Measurements from ENCODE around the gene USP2.

USP2 gene

DNA sequence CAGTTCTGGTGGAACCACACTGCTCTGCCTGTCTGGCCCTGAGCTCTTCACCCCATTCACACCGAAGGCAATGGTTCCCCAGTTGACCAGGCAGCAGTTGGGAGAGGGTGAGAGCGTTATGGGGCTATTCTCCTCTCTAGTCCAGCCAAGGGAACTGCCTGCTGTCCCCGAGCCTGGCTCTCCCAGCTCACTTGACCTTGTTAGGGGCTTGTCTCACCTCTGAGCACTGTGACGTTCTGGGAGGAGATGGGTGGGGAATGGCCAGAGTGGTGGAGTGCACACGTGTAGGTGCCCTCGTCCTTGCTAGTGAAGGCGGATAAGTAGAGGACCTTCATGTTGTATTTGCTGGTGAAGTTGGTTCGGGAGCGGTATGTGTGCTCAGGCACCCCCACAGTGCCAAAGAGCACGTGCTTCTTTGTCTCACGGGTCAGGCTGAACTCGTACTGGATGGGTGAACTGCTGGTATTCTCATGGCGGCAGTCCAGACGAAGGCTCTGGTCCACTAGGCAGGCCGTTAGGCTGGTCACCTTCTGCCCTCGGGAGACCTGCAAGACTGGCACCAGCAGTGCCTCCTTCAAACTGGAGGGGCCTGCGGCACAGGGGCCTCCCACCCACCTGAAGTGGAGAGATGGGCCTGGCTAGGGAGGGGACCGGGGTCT lies 38.5 kb upstream of the USP2 start:
- no peak overlapping the region for H3K27ac ChIP-seq (ENCODE audit: low read length)
- H3K9ac ChIP-seq (ENCODE audit: low read length) = no peak overlapping the region

DNA sequence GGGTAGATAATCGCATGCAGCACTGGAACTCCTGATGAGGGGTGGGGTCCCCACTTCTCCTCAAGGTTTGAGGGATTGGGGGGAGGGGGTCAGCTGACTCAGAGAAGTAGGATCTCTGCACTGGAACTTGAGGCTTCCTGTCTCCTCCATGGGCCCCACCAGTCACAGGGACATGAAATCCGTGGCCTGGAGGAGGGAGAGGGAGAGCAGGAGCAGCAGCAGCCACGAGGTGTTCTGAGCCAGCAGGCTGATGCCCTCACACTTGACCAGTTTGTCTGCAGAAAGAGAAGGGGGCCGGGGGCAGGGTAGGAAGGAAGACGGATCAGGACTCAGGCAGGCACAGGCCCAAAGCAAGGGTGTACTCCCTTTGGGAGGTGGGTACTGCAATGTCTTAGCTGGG lies 37.8 kb upstream of the USP2 start:
- Histone ChIP-seq H3K9me3 (ENCODE audit: control insufficient read depth, low read depth, low read length) (no peaks in the 10 kb centered on the region), H3K4me3 (ENCODE audit: low read length) (no peak overlapping the region), H3K27ac (ENCODE audit: low read length) (no peak overlapping the region), H3K36me3 (ENCODE audit: control insufficient read depth, low read depth, low read length) (peaks cover 37% of the 10 kb centered on the region), H3K27me3 (ENCODE audit: control insufficient read depth, insufficient read depth, low read length) (no peaks in the 10 kb centered on the region), H3K4me1 (ENCODE audit: control insufficient read depth, low read depth, low read length) (peaks cover 41% of the 10 kb centered on the region), H3K9ac (ENCODE audit: low read length) (no peak overlapping the region)

More for the DNA sequence above, 38.5 kb upstream of the USP2 start:
- H3K4me3 ChIP-seq (ENCODE audit: low read length) = peak overlapping the region; percentile 77
- peaks cover 37% of the 10 kb centered on the region for H3K36me3 ChIP-seq (ENCODE audit: control insufficient read depth, low read depth, low read length)
- no peaks in the 10 kb centered on the region for H3K9me3 ChIP-seq (ENCODE audit: control insufficient read depth, low read depth, low read length)
- H3K27me3 ChIP-seq (ENCODE audit: control insufficient read depth, insufficient read depth, low read length) = no peaks in the 10 kb centered on the region
- H3K4me1 ChIP-seq (ENCODE audit: control insufficient read depth, low read depth, low read length) = peaks cover 44% of the 10 kb centered on the region

GRCh38 chr11:119418759-119419158 lies 37.3 kb upstream of the USP2 start:
- Histone ChIP-seq H3K27ac (ENCODE audit: low read length) (no peak overlapping the region), H3K9ac (ENCODE audit: low read length) (no peak overlapping the region), H3K36me3 (ENCODE audit: control insufficient read depth, low read depth, low read length) (peaks cover 37% of the 10 kb centered on the region), H3K4me3 (ENCODE audit: low read length) (no peak overlapping the region), H3K4me1 (ENCODE audit: control insufficient read depth, low read depth, low read length) (peaks cover 39% of the 10 kb centered on the region), H3K9me3 (ENCODE audit: control insufficient read depth, low read depth, low read length) (no peaks in the 10 kb centered on the region), H3K27me3 (ENCODE audit: control insufficient read depth, insufficient read depth, low read length) (no peaks in the 10 kb centered on the region)

DNA sequence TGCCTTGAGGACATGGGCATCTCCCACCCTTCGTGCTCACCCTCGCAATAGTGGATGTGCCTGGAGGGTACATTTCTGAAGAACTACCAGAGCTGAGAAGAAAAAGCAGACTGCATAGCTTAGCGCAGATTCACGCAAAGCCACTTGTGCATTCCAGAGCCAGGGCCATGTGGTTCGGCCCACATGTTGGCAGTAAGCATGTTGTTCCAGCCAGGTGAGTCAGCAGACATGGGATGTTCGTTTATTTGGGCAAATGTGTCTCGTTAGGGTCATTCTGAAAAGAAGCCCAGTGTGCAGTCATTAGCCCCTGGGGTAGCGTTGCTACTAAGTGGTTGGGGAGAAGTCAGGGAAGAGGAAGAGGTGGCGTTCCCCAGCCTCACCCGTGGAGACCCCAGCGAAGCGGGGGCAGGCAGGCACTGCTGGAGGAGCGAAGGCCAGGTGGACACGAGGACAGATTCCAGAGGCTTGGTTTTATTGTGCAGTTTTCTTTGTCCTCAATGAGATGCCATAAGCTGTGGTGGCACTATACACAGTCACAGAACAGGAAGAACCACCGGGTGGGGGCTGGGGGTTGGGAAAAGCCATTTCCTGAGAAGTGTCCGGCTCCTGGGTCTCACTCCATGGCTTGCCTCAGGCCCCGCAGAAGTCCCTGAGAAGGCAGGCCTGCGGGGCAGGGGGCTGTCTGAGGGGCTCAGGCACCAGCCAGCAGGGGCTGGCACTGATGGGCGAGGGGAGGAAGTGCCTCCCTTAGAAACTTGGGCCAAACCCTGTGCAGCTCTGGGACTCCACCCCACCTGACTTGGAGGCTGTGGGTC lies 36.4 kb upstream of the USP2 start:
- Histone ChIP-seq H3K9me3 (ENCODE audit: control insufficient read depth, low read depth, low read length) (no peaks in the 10 kb centered on the region), H3K27ac (ENCODE audit: low read length) (peak overlapping the region; percentile 9), H3K36me3 (ENCODE audit: control insufficient read depth, low read depth, low read length) (peaks cover 37% of the 10 kb centered on the region), H3K4me1 (ENCODE audit: control insufficient read depth, low read depth, low read length) (peaks cover 35% of the 10 kb centered on the region), H3K27me3 (ENCODE audit: control insufficient read depth, insufficient read depth, low read length) (no peaks in the 10 kb centered on the region), H3K9ac (ENCODE audit: low read length) (no peak overlapping the region), H3K4me3 (ENCODE audit: low read length) (no peak overlapping the region)

- peaks cover 37% of the 10 kb centered on the region for H3K36me3 ChIP-seq (ENCODE audit: control insufficient read depth, low read depth, low read length)
Observed at GRCh38 chr11:119416606-119417580, 35.4 kb upstream of the USP2 start.

GRCh38 chr11:119415966-119416365 lies 34.5 kb upstream of the USP2 start:
- peaks cover 35% of the 10 kb centered on the region for H3K36me3 ChIP-seq (ENCODE audit: control insufficient read depth, low read depth, low read length)
- H3K4me3 ChIP-seq (ENCODE audit: low read length) = no peak overlapping the region
- peaks cover 30% of the 10 kb centered on the region for H3K4me1 ChIP-seq (ENCODE audit: control insufficient read depth, low read depth, low read length)
- H3K27me3 ChIP-seq (ENCODE audit: control insufficient read depth, insufficient read depth, low read length) = no peaks in the 10 kb centered on the region
- H3K9me3 ChIP-seq (ENCODE audit: control insufficient read depth, low read depth, low read length) = no peaks in the 10 kb centered on the region
- H3K27ac ChIP-seq (ENCODE audit: low read length) = no peak overlapping the region
- no peak overlapping the region for H3K9ac ChIP-seq (ENCODE audit: low read length)

More at GRCh38 chr11:119416606-119417580, 35.4 kb upstream of the USP2 start:
- no peaks in the 10 kb centered on the region for H3K9me3 ChIP-seq (ENCODE audit: control insufficient read depth, low read depth, low read length)
- peaks cover 35% of the 10 kb centered on the region for H3K4me1 ChIP-seq (ENCODE audit: control insufficient read depth, low read depth, low read length)
- H3K27me3 ChIP-seq (ENCODE audit: control insufficient read depth, insufficient read depth, low read length) = no peaks in the 10 kb centered on the region
- no peak overlapping the region for H3K27ac ChIP-seq (ENCODE audit: low read length)
- H3K9ac ChIP-seq (ENCODE audit: low read length) = no peak overlapping the region
- no peak overlapping the region for H3K4me3 ChIP-seq (ENCODE audit: low read length)

DNA sequence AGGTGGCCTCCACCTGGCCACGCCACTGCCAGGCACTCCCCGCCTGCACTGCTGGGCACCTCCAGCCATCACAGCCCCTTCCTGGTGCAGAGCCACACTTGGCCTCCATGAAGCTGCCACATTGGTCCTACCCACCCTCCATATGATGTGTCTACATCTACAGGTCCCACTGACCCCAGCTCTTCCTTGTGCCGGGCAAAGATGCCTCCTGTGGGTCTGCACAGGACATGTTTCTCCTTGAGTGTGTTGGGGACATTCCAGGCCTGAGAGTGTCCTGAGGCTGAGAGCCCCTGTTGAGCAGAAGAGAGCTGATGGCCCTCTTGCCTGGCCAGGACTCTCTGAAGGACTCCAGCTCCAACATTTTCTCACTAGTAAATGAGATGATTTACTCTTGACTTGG lies 34.0 kb upstream of the USP2 start:
- H3K4me1 ChIP-seq (ENCODE audit: control insufficient read depth, low read depth, low read length) = peaks cover 25% of the 10 kb centered on the region
- no peaks in the 10 kb centered on the region for H3K27me3 ChIP-seq (ENCODE audit: control insufficient read depth, insufficient read depth, low read length)
- peaks cover 31% of the 10 kb centered on the region for H3K36me3 ChIP-seq (ENCODE audit: control insufficient read depth, low read depth, low read length)
- no peak overlapping the region for H3K27ac ChIP-seq (ENCODE audit: low read length)
- H3K9ac ChIP-seq (ENCODE audit: low read length) = no peak overlapping the region
- no peaks in the 10 kb centered on the region for H3K9me3 ChIP-seq (ENCODE audit: control insufficient read depth, low read depth, low read length)
- H3K4me3 ChIP-seq (ENCODE audit: low read length) = no peak overlapping the region

DNA sequence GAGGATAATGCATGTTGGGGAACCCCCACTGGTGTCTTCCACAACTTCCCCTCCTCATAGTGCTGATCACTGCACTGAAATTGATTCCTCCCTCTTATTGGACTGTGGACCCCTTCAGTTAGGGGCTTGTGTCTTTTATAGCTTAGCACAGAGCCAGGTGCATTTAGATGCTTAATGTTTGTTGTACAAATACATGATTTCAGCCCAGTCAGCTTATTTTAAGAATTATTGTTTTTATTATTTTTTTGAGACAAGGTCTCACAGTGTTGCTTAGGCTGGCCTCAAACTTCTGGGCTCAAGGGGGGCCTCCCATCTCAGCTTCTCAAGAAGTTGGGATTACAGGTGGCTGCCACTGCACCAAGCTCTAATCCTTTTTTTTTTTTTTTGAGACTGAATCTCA lies 33.2 kb upstream of the USP2 start:
- Histone ChIP-seq H3K27me3 (ENCODE audit: control insufficient read depth, insufficient read depth, low read length) (no peaks in the 10 kb centered on the region), H3K27ac (ENCODE audit: low read length) (no peak overlapping the region), H3K4me1 (ENCODE audit: control insufficient read depth, low read depth, low read length) (peaks cover 18% of the 10 kb centered on the region), H3K9ac (ENCODE audit: low read length) (no peak overlapping the region), H3K4me3 (ENCODE audit: low read length) (no peak overlapping the region), H3K9me3 (ENCODE audit: control insufficient read depth, low read depth, low read length) (no peaks in the 10 kb centered on the region), H3K36me3 (ENCODE audit: control insufficient read depth, low read depth, low read length) (peaks cover 23% of the 10 kb centered on the region)

DNA sequence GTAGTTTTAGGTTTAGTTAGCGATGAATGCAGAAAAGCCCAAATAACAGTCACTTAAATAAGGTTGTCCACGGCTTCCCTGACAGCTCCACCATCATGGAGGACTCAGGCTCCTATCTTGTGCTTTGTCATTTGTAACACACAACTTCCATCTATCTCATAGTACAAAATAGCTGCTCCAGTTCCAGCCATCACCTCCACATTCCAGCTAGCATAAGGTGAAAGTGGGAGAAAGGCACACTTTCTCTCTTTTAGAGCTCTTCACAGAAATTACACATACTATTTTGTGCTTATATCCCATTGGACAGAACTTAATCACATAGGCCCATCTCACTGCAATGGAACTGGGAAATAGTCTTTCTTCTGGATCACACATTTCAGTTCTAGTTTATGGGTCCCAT lies 32.8 kb upstream of the USP2 start:
- Histone ChIP-seq H3K27me3 (ENCODE audit: control insufficient read depth, insufficient read depth, low read length) (no peaks in the 10 kb centered on the region), H3K36me3 (ENCODE audit: control insufficient read depth, low read depth, low read length) (peaks cover 19% of the 10 kb centered on the region), H3K9ac (ENCODE audit: low read length) (no peak overlapping the region), H3K9me3 (ENCODE audit: control insufficient read depth, low read depth, low read length) (no peaks in the 10 kb centered on the region), H3K27ac (ENCODE audit: low read length) (no peak overlapping the region), H3K4me1 (ENCODE audit: control insufficient read depth, low read depth, low read length) (peaks cover 15% of the 10 kb centered on the region), H3K4me3 (ENCODE audit: low read length) (no peak overlapping the region)

DNA sequence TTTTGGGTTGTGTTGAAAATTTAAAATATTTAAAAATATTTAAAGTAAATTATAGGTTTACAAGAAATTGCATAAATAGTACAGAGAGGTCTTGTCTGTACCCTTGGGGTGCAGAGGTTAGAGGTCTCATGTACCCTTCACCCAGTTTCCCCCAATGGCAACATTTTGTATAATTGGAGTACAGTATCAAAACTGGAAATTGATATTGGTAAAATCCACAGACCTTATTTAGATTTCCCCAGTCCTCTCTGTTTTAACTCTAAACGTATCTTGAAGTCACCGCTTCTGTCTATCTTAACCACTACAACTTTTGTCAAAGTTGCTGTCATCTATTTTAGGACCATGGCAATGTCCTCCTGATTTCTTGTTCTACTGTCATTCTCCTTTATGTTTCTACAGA lies 30.6 kb upstream of the USP2 start:
- no peak overlapping the region for H3K27ac ChIP-seq (ENCODE audit: low read length)
- no peak overlapping the region for H3K9ac ChIP-seq (ENCODE audit: low read length)
- H3K4me1 ChIP-seq (ENCODE audit: control insufficient read depth, low read depth, low read length) = peaks cover 4% of the 10 kb centered on the region
- H3K9me3 ChIP-seq (ENCODE audit: control insufficient read depth, low read depth, low read length) = no peaks in the 10 kb centered on the region
- no peaks in the 10 kb centered on the region for H3K27me3 ChIP-seq (ENCODE audit: control insufficient read depth, insufficient read depth, low read length)
- H3K4me3 ChIP-seq (ENCODE audit: low read length) = no peak overlapping the region
- no peaks in the 10 kb centered on the region for H3K36me3 ChIP-seq (ENCODE audit: control insufficient read depth, low read depth, low read length)

DNA sequence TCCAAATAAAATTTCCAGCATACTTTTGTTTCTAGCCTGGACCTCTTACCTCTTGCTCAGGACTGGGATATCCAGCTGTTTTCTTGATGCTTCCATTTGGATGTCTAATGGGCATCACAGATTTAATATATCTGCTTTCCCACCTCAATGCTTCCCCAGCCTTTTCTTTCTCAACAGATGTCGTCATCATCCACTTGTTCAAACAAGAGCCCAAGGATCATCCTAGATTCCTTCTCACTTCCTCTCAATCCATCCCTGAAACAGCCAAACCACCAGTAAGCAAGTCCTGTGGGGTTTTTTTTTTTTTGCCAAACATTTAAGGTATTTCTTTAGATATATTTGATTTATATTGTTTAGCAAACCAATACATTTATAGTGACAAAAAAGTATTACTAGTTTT lies 29.0 kb upstream of the USP2 start:
- Histone ChIP-seq H3K4me3 (ENCODE audit: low read length) (no peak overlapping the region), H3K9me3 (ENCODE audit: control insufficient read depth, low read depth, low read length) (no peaks in the 10 kb centered on the region), H3K9ac (ENCODE audit: low read length) (no peak overlapping the region), H3K36me3 (ENCODE audit: control insufficient read depth, low read depth, low read length) (no peaks in the 10 kb centered on the region), H3K27ac (ENCODE audit: low read length) (no peak overlapping the region), H3K4me1 (ENCODE audit: control insufficient read depth, low read depth, low read length) (no peaks in the 10 kb centered on the region), H3K27me3 (ENCODE audit: control insufficient read depth, insufficient read depth, low read length) (no peaks in the 10 kb centered on the region)

Data from iPS-18a (cell line).